ENCODE measurements around the gene MPG.

MPG gene

DNA sequence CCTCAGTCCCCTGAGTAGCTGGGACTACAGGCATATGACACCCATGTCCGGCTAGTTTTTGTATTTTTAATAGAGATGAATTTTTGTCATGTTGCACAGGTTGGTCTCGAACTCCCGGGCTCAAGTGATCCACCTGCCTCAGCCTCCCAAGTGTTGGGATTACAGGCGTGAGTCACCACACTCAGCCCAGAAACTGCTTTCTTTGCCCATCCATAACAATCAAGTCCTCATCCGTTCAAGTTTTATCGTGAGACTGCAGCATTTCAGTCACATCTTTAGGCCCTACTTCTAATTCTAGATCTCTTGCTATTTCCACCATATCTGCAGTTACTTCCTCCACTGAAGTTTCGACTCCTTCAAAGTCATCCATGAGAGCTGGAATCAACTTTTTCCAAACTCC, 54.1 kb downstream of the MPG start:
- DNase-seq (ENCODE audit: insufficient read length, low spot score) (no peak), FAIRE-seq (no peak)
- TF ChIP-seq, protein P1, sequence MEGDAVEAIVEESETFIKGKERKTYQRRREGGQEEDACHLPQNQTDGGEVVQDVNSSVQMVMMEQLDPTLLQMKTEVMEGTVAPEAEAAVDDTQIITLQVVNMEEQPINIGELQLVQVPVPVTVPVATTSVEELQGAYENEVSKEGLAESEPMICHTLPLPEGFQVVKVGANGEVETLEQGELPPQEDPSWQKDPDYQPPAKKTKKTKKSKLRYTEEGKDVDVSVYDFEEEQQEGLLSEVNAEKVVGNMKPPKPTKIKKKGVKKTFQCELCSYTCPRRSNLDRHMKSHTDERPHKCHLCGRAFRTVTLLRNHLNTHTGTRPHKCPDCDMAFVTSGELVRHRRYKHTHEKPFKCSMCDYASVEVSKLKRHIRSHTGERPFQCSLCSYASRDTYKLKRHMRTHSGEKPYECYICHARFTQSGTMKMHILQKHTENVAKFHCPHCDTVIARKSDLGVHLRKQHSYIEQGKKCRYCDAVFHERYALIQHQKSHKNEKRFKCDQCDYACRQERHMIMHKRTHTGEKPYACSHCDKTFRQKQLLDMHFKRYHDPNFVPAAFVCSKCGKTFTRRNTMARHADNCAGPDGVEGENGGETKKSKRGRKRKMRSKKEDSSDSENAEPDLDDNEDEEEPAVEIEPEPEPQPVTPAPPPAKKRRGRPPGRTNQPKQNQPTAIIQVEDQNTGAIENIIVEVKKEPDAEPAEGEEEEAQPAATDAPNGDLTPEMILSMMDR (IDR thresholded peaks at IDR 0.05; ENCODE audit: insufficient read depth, missing control alignments): no peak

DNA sequence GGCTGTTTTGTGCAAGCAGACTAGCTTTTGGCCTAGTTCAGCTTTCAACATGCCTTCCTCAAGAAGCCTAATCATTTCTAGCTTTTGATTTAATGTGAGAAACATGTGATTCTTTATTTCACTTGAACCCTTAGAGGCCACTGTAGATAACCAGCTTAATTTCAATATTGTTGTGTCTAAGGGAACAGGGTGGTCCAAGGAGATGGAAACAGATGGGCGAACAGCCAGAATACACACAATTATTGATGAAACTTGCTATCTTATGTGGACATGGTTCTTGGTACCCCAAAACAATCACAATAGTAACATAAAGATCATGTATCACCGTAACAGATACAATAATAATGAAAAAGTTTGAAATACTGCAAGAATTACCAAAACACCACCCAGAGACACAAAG, 55.7 kb downstream of the MPG start:
- no peak for DNase-seq (ENCODE audit: insufficient read length, low spot score)
- TF ChIP-seq, protein P1 (IDR thresholded peaks at IDR 0.05; ENCODE audit: insufficient read depth, missing control alignments): no peak
- FAIRE-seq: no peak

Data from D721Med (cell line).